Measurements from ENCODE around the gene SMIM9.
"Not testable (repeated sequence)": the region's sequence is repeated elsewhere in the genome, so short reads cannot be mapped to it uniquely, and the experiment has no call there.

The SMIM9 gene

GRCh38 chrX:154834562-154834961 lies at the start of gene SMIM9:
TSS of gene SMIM9 (minus strand) at chrX:154834662. CDS start at chrX:154830856, 3,806 bp downstream.
- TF ChIP-seq CTCF (IDR thresholded peaks at IDR 0.05; ENCODE audit: insufficient read depth, low read depth, low read length, missing control alignments), result no peak
- no peak within 1 kb of the TSS for H3K4me3 ChIP-seq (ENCODE audit: low read depth, low read length)
- no peak for DNase-seq (ENCODE audit: low read depth)

GRCh38 chrX:154884069-154884468 lies 49.6 kb upstream of the SMIM9 start:
- DNase-seq (ENCODE audit: low read depth); H3K4me3 ChIP-seq (ENCODE audit: low read depth, low read length): not testable (repeated sequence)

GRCh38 chrX:154873329-154873728 lies 38.9 kb upstream of the SMIM9 start:
- TF ChIP-seq CTCF (IDR thresholded peaks at IDR 0.05; ENCODE audit: insufficient read depth, low read depth, low read length, missing control alignments), result no peak
- DNase-seq (ENCODE audit: low read depth), result no peak
- H3K4me3 ChIP-seq (ENCODE audit: low read depth, low read length), result no peak overlapping the region

GRCh38 chrX:154868522-154868921 lies 34.1 kb upstream of the SMIM9 start:
- DNase-seq (ENCODE audit: low read depth); H3K4me3 ChIP-seq (ENCODE audit: low read depth, low read length): not testable (repeated sequence)

GRCh38 chrX:154855256-154855655 lies 20.8 kb upstream of the SMIM9 start:
- no peak overlapping the region for H3K4me3 ChIP-seq (ENCODE audit: low read depth, low read length)
- TF ChIP-seq CTCF (IDR thresholded peaks at IDR 0.05; ENCODE audit: insufficient read depth, low read depth, low read length, missing control alignments), result no peak
- no peak for DNase-seq (ENCODE audit: low read depth)

- no peak overlapping the region for H3K4me3 ChIP-seq (ENCODE audit: low read depth, low read length)
- TF ChIP-seq CTCF (IDR thresholded peaks at IDR 0.05; ENCODE audit: insufficient read depth, low read depth, low read length, missing control alignments), result no peak
- no peak for DNase-seq (ENCODE audit: low read depth)
Observed at GRCh38 chrX:154850957-154851611, 16.6 kb upstream of the SMIM9 start.

- peak; percentile 55 for DNase-seq (ENCODE audit: low read depth)
- no peak overlapping the region for H3K4me3 ChIP-seq (ENCODE audit: low read depth, low read length)
- TF ChIP-seq CTCF (IDR thresholded peaks at IDR 0.05; ENCODE audit: insufficient read depth, low read depth, low read length, missing control alignments), result peak; percentile 43
Observed at GRCh38 chrX:154840856-154841255, 6.4 kb upstream of the SMIM9 start.

GRCh38 chrX:154836163-154836562 lies 1.7 kb upstream of the SMIM9 start:
- no peak overlapping the region for H3K4me3 ChIP-seq (ENCODE audit: low read depth, low read length)
- TF ChIP-seq CTCF (IDR thresholded peaks at IDR 0.05; ENCODE audit: insufficient read depth, low read depth, low read length, missing control alignments), result no peak
- DNase-seq (ENCODE audit: low read depth), result no peak

All from GM12865 (cell line).